Esophagus muscularis mucosa (tissue), 4 donors: ENCODE measurements around the gene IGFBP2. TPM values are rescaled to one million over a fixed set of nuclear protein-coding genes. Genes with fewer than 3 reads are reported as not detected.

ENCODE experiments used
- DNase-seq: peaks from one replicate; pipeline ENCODE4 v3.0.0-alpha.2; 2017; ENCODE audit errors: extremely low spot score
- H3K27ac ChIP-seq, 4 donors: fragments of 200-600 bp; sonication (generic); replicated peaks in 1 of 4; 1 replicate in 3 of 4; 2 replicates in 1 of 4; pipeline ENCODE4 v1.5.1; 2016 to 2019; ENCODE audit warnings: mild to moderate bottlenecking in 1 of 4
- H3K27me3 ChIP-seq, 4 donors: fragments of 200-600 bp; sonication (generic); one replicate each; pipeline versions ENCODE4 v1.5.1 to v1.6.0; 2016 to 2019
- H3K36me3 ChIP-seq, 4 donors: fragments of 200-600 bp; sonication (generic); one replicate each; pipeline ENCODE4 v1.5.1; 2016 to 2019
- H3K4me1 ChIP-seq, 4 donors: fragments of 200-600 bp; sonication (generic); one replicate each; pipeline ENCODE4 v1.5.1; 2016 to 2019
- H3K4me3 ChIP-seq, 4 donors: fragments of 200-600 bp; sonication (generic); 1 replicate in 2 of 4; 2 replicates in 2 of 4; pipeline ENCODE4 v1.5.1; 2016 to 2019; ENCODE audit warnings: mild to moderate bottlenecking in 4 of 4, moderate library complexity in 1 of 4
- H3K9me3 ChIP-seq, 4 donors: fragments of 200-600 bp; sonication (generic); 1 replicate in 3 of 4; 2 replicates in 1 of 4; pipeline ENCODE4 v1.5.1; 2016 to 2019
- CTCF ChIP-seq, 3 experiments: fragments of 200-600 bp in 2 of 3; fragments of 450-650 bp in 1 of 3; sonication (generic) in 2 of 3; IDR thresholded peaks; one replicate each; pipeline ENCODE4 v1.5.1; 2017 to 2019; ENCODE audit warnings: antibody characterized with exemption in 3 of 3, mild to moderate bottlenecking in 2 of 3, moderate library complexity in 1 of 3
- EP300 ChIP-seq: sonication (generic); formaldehyde crosslinking; IDR thresholded peaks from one replicate; pipeline ENCODE4 v1.6.1; 2017; ENCODE audit warnings: antibody characterized with exemption
- POLR2A ChIP-seq: fragments of 450-650 bp; IDR thresholded peaks from one replicate; pipeline ENCODE4 v1.6.1; 2017; ENCODE audit warnings: antibody characterized with exemption, moderate library complexity, mild to moderate bottlenecking, low read depth
- POLR2AphosphoS5 ChIP-seq, 2 donors: sonication (generic); formaldehyde crosslinking; IDR thresholded peaks; one replicate each; pipeline ENCODE4 v1.6.1; 2017; ENCODE audit warnings: antibody characterized with exemption in 2 of 2
- WGBS: methylation state at CpG from one replicate; pipeline ENCODE4 v1.1.5; 2018; 5-methylcytosine and 5-hydroxymethylcytosine counted together
- intact Hi-C: fragments of 100-400 bp; cut with DNase I; formaldehyde crosslinking; loops from one replicate; pipeline ENCODE4 v1.15.1; 2023
- total RNA-seq, 4 donors: library from RNA; depleted of rRNA; stranded (reverse); fragments of >200 nt; gene quantifications; one replicate each; pipeline versions ENCODE4 v1.1.0 to v1.2.1, GENCODE V29; 2016

IGFBP2 gene
- total RNA-seq, 4 donors from 2014 or later: 188 to 446 (median 280) TPM

DNA sequence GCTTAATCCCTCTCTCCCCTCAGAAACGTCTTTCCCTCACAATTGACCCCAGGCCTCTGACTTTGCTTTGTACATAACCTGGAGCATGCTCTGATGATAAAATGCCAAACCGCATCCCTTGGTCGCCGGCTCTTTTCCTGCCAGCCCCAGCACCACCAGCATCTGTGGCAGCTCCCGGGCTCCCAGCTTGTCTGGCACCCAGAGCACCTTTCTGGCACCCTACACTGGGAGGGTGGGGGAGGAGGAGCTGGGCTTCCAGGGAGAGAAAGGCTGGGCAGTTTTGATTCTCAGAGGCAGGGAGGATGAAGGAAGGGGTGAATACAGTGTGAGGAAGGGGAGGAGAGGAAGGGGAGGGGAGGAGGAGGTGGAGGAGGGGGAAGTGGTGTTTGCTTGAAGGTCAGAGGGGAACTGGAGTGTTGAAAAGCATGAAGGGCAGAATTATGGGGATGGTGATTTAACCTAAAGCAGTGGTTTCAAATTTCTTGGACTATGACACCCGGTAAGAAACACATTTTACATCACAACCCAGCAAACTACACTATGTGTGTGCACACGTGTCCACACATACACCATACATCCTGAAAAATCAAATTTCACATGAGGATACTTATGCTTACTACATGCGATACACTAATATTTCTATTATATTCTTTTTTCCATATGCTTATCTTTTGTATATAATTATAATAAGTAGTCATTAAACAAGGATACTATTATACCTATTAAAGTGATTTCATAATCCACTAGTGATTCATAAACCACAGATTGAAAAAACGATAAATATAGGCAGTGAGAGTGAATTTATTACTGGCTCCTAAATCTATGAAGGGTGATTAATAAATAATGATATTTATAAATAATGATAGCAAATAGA is 30.0 kb upstream of the IGFBP2 start:
- intact Hi-C loops: no loop called here
- no peaks in the 10 kb centered on the region for H3K36me3 ChIP-seq
- no peaks in the 10 kb centered on the region for H3K27me3 ChIP-seq
- 81% methylated on average over 9 of the region's 9 CpGs for WGBS
- H3K4me3 ChIP-seq: no peak overlapping the region
- no peak overlapping the region for H3K27ac ChIP-seq
- TF ChIP-seq EP300: no peak
- no peak for TF ChIP-seq POLR2A
- no peak for TF ChIP-seq POLR2AphosphoS5 (IDR thresholded peaks at IDR 0.05)
- no peak for TF ChIP-seq CTCF (IDR thresholded peaks at IDR 0.05)
- H3K4me1 ChIP-seq: peaks cover 0 to 5% (median 2%) of the 10 kb centered on the region in 4 donors
- H3K9me3 ChIP-seq: no peaks in the 10 kb centered on the region
- DNase-seq: no peak

GRCh38 chr2:216603884-216604245 is 29.4 kb upstream of the IGFBP2 start:
- Histone ChIP-seq H3K9me3 (no peaks in the 10 kb centered on the region), H3K27me3 (no peaks in the 10 kb centered on the region), H3K36me3 (no peaks in the 10 kb centered on the region), H3K27ac (no peak overlapping the region), H3K4me3 (no peak overlapping the region), H3K4me1 (peaks cover 0 to 4% (median 2%) of the 10 kb centered on the region in 4 donors)
- 93% methylated on average over 3 of the region's 3 CpGs for WGBS
- TF ChIP-seq POLR2A (no peak), EP300 (no peak), CTCF (IDR thresholded peaks at IDR 0.05) (no peak), POLR2AphosphoS5 (IDR thresholded peaks at IDR 0.05) (no peak)
- DNase-seq: no peak
- intact Hi-C loops: no loop called here

- H3K4me1 ChIP-seq: peaks cover 0 to 4% (median 2%) of the 10 kb centered on the region in 4 donors
- H3K27me3 ChIP-seq: no peaks in the 10 kb centered on the region
- intact Hi-C loops: no loop called here
- H3K9me3 ChIP-seq: no peaks in the 10 kb centered on the region
- DNase-seq: no peak
- H3K4me3 ChIP-seq: no peak overlapping the region
- no peak for TF ChIP-seq CTCF (IDR thresholded peaks at IDR 0.05)
- TF ChIP-seq EP300: no peak
- TF ChIP-seq POLR2A: no peak
- TF ChIP-seq POLR2AphosphoS5 (IDR thresholded peaks at IDR 0.05): no peak
- H3K27ac ChIP-seq: no peak overlapping the region
- H3K36me3 ChIP-seq: no peaks in the 10 kb centered on the region
These were observed 28.8 kb upstream of the IGFBP2 start for GRCh38 chr2:216604458-216604857.

DNA sequence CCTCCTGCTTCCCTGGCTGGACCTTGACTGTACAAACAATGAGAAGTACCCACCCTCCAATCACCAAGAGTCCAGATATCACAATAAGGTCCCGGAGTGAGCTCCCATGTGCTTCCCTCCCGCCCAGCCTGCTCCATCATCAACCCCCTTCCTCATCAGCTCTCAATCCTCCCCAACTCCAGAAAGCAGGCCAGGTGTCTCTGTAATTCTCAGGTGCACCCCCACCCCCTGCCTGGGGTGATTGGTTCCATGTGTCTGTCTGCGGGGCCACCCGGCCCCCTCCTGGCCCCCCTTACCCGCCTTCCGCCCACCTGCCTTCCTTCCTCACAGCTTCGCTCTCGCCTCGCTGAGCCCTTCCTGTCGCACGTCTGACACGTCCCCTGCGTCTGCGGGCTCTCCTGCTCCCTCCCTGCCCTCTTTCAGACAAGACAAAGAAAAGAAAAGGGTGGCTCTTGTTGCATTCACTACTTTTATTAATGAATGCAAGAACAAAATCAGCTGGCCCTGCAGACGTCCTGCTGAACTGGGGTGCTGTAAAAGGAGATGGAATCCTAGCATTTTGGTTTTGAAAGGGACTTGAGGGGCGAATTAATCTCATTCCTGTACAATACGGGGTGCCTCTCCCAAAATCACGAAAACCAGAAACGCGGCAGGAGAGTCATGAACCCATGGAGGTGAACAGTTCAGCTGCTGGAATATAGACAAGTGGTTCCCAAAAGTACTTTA is 26.5 kb upstream of the IGFBP2 start:
- no peaks in the 10 kb centered on the region for H3K36me3 ChIP-seq
- WGBS: 52% methylated on average over 20 of the region's 20 CpGs
- H3K4me3 ChIP-seq: no peak overlapping the region
- intact Hi-C loops: no loop called here
- no peak for DNase-seq
- H3K4me1 ChIP-seq: peaks cover 0 to 4% (median 2%) of the 10 kb centered on the region in 4 donors
- TF ChIP-seq EP300 (no peak), CTCF (IDR thresholded peaks at IDR 0.05) (no peak), POLR2AphosphoS5 (IDR thresholded peaks at IDR 0.05) (no peak), POLR2A (no peak)
- H3K27ac ChIP-seq: no peak overlapping the region
- H3K27me3 ChIP-seq: no peaks in the 10 kb centered on the region
- H3K9me3 ChIP-seq: no peaks in the 10 kb centered on the region
